ENCODE data around the gene TMEM123.
"Not testable (repeated sequence)": the region's sequence is repeated elsewhere in the genome, so short reads cannot be mapped to it uniquely, and the experiment has no call there.

TMEM123 gene

DNA sequence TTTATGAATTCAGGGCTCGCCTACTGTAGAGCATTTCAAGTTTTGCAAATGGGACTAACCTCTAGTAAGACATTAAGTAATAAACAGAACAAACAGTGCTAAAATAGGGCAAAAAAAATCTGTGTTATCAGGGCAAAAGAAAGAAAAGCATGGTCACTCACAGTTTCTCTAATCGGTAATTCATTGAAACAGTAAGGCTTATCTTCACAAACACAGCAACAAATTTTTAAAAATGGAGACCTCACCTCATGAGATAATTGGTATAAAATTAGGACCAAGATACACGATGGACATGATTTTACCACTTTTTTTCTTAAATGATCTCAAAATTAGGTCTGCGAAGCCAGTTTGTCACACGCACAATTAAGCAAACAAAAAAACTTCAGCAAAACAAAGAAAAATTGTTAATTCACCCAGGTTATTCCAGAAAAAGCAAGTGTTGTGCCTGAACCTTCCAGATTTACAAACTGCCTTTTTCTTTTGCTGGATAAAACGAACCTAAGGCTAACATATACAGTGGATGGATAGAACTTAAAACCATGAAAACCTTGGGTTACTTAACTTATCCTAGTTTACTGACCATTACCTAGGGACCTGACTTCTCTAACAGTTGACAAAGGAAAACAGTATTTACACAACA is 1.4 kb downstream of the TMEM123 start:
- in situ Hi-C loops (cut with HindIII; ENCODE audit: low sequenced_read_pairs), result no loop called here

DNA sequence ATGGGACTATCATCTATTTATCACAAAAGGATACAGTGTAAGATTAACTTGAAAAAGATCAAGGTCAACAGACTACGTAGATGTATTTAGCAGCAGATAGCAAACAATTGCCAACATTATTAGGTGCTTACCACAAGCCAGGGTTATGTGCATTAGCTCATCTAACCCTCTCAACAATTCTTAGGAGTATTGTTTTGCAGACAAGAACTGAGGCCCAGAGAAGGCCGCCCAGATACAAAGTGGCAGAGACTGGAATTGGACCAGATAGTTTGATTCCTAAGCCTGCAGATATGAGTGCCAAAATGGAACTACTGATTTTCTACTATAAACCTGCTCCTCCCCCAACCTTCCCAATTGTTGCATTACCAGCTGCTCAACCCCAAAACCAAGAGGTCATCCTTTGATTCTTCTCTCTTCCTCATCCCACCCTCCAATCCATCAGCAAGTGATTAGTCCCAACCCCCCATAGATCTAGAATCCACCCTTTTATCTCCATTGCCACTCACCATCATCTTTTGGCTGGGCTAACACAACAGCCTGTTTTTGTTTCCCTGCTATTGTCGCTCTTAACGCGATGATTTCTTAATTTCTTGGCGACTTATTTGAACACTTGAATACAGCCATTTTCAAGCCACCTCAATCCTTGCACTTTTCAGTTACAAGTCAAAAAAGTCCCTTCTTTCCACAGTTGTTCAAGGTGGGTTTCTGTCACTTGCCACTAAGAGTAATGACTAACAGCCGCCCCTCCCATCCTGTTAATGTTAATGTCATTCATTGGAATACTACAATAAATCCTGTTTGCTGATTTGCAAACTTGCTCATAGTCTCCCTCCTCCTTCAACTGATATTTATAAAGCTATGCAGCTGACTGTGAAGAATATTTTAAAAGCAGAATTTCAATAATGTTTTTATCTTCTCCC is 2.7 kb downstream of the TMEM123 start:
- in situ Hi-C loops (cut with HindIII; ENCODE audit: low sequenced_read_pairs), result no loop called here

DNA sequence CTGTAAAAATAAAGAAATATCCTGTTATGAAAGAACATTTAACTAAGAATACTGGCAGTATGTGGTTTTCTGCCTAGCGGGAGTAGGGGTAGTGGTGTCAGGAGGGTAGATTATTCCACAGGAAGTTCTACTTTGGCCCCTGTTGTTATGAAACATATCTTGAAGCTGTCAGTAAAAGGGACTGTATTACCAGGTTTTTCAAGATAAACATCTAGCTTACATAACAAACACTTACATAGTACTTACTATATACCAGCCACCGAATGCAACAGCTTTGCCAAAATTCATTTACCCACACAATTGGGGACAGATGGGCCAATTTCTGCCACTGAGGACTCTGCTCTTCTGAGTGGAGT is 3.7 kb downstream of the TMEM123 start:
- in situ Hi-C loops (cut with HindIII; ENCODE audit: low sequenced_read_pairs), result no loop called here

DNA sequence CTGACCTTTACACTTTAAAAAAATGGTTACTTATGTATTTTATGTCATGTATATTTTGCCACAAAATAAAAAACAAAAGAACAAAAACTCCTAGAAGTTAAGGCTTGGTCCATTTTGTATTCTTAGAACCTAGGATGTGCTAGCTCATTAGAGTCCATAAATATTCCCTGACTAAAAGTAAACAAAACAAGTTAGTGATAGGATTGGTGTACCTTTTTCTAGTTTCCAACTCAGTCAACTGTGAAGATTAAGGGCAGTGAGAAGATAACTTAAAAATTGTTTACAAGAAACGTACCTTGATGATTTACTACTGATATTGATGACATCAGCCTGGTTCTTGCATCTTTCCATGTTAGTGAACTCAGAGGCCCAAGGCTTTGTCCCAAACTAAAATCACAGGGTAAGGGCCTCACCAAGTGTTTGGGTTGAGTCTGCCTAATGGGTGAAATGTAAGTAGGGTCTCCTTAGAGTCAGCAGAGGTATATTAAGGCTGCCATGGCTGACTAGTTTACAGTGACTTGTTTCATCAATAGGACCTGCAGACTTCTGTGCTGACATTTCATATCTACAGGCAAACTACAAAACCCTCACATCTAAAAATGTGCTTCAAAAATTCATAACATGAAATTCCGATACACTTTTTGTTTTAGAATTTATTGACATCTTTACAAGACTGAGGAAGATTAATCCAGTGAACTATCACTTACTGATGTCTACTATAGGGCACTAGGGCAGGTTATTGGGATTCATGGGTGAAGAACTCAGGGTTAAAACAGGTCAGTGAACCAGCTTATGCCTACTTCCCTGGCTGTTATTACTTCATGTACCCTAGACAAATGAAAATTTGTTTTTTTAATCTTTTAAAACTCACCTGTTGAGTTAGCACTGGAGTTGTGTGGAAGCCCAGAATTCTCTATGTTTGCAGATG is 4.4 kb downstream of the TMEM123 start:
- in situ Hi-C loops (cut with HindIII; ENCODE audit: low sequenced_read_pairs), result no loop called here

DNA sequence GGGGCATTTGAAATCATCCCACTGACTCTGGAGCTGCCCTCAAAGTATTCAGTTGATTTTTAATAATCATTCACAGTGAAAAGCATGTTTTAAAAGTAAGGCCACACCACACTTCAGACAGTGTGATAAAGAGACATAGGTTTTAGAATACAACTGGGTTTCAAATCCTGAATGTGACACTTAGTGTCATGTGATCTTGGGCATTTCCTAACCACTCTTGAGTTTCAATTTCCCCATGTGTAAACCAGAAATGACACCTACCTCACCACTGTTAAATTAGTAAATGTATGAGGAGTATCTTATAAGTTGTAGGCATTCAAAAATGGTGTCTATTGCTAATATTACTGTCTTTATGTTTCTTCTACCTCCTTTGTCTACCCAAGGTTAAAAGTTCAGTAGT is 5.4 kb downstream of the TMEM123 start:
- in situ Hi-C loops (cut with HindIII; ENCODE audit: low sequenced_read_pairs), result no loop called here

DNA sequence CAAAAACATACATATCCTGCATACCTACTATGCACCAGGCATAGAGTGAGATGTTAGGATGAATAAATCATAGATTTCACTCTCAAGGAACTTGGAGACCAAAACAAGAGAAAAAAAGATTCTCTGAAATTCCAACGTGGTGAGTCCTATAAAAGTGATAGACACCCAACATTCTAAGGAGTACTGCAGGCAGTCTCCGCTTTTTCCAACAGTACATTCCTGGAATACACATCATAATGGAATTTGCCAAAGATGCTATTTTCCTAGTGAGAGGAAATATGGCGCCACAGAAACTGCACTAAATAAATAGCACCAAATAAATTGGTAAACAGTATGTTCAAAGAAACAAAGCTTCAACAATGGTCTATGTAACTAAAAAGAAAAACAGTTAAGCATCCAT is 6.0 kb downstream of the TMEM123 start:
- in situ Hi-C loops (cut with HindIII; ENCODE audit: low sequenced_read_pairs), result no loop called here

DNA sequence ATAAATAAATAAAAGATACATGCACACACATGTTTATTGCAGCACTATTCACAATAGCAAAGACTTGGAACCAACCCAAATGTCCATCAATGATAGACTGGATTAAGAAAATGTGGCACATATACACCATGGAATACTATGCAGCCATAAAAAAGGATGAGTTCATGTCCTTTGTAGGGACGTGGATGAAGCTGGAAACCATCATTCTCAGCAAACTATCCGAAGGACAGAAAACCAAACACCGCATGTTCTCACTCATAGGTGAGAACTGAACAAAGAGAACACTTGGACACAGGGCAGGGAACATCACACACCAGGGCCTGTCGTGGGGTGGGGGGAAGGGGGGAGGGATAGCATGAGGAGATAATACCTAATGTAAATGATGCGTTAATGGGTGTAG is 7.9 kb downstream of the TMEM123 start:
- in situ Hi-C loops (cut with HindIII; ENCODE audit: low sequenced_read_pairs), result not testable (repeated sequence)

DNA sequence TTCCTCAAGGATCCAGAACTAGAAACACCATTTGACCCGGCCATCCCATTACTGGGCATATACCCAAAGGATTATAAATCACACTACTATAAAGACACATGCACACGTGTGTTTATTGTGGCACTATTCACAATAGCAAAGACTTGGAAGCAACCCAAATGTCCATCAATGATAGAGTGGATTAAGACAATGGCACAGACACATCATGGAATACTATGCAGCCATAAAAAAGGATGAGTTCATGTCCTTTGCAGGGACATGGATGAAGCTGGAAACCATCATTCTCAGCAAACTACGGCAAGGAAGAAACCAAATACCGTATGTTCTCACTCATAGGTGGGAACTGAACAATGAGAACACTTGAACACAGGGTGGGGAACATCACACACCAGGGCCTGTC is 8.4 kb downstream of the TMEM123 start:
- in situ Hi-C loops (cut with HindIII; ENCODE audit: low sequenced_read_pairs), result not testable (repeated sequence)

DNA sequence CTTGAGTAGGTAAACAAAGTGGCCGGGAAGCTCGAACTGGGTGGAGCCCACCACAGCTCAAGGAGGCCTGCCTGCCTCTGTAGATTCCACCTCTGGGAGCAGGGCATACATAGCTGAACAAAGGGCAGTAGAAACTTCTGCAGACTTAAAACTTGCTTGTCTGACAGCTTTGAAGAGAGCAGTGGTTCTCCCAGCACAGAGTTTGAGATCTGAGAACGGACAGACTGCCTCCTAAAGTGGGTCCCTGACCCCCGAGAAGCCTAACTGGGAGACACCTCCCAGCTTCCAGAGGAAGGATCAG is 13.6 kb downstream of the TMEM123 start:
- in situ Hi-C loops (cut with HindIII; ENCODE audit: low sequenced_read_pairs), result not testable (repeated sequence)

DNA sequence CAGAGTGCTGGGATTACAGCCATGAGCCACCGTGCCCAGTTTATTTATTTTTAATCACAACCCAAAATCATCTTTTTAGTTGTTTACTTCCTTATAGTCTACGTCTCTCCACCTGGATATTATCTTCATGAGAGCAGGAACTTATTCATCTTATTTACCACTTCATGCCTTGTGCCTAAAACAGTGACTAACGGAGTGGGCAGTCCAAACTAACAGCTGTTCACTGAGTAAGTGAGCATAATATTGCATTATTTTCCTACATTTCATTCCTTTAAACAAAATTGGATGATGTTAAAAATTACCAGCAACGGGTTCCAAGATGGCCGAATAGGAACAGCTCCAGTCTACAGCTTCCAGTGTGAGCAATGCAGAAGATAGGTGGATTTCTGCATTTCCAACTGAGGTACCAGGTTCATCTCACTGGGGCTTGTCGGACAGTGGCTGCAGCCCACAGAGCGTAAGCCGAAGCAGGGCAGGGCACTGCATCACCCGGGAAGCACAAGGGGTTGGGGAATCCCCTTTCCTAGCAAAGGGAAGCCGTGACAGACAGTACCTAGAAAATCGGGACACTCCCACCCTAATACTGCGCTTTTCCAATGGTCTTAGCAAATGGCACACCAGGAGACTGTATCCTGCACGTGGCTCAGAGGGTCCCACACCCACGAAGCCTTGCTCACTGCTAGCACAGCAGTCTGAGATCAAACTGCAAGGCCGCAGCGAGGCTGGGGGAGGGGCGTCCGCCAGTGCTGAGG is 14.1 kb downstream of the TMEM123 start:
- in situ Hi-C loops (cut with HindIII; ENCODE audit: low sequenced_read_pairs), result no loop called here

DNA sequence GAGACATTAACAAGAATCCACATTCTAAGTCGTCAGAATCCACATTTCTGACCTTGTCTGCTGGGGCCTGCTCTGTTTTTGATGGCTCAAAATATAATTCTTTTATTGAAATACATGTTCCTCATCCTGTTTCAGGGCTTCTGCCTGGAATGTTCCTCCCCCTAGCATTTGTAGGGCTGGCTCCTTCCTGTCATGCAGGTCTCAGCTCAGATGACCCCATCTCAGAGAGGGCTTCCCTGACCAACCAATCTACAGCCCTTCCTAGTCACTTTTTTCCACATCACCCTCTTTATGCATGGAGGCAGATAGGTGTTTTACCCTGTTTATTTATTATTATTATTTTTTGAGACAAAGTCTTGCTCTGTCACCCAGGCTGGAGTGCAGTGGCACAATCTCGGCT is 14.8 kb downstream of the TMEM123 start:
- in situ Hi-C loops (cut with HindIII; ENCODE audit: low sequenced_read_pairs), result no loop called here

DNA sequence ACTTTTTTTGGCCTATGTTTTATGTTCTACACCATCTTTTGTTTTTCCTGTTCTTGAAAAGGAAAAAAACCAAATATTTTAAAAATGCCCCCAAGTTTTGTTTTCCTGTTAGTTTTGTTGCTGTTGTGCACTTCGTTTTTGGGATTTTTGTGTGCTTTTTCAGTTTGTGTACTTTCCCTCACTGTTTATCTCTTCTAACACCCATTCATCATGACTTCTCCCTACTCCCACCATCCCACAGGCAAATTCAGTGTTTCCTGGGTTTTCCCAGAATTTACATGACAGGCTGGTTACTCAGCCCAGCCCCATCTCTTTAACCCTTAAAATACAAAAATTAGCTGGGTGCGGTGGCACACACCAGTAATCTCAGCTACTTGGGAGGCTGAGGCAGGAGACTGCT is 15.6 kb downstream of the TMEM123 start:
- in situ Hi-C loops (cut with HindIII; ENCODE audit: low sequenced_read_pairs), result no loop called here

DNA sequence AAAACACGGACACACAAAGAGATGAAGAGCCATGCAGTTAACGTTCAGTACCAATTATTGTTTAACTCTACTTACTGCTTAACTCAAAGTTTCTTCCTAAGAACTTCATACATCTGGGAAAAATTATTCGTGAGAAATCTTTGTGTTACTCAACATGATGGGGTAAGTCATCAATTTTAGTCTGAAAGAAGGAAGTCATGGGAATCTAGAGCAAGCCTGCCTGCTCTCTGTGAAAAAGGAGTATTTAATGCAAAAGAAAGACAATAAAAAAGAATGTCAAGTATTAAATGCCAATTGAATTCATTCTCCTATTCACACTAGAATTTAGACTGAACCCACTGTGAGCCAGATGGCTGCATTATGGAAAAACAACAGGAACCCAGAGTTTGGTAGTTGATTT is 16.0 kb downstream of the TMEM123 start:
- in situ Hi-C loops (cut with HindIII; ENCODE audit: low sequenced_read_pairs), result no loop called here

DNA sequence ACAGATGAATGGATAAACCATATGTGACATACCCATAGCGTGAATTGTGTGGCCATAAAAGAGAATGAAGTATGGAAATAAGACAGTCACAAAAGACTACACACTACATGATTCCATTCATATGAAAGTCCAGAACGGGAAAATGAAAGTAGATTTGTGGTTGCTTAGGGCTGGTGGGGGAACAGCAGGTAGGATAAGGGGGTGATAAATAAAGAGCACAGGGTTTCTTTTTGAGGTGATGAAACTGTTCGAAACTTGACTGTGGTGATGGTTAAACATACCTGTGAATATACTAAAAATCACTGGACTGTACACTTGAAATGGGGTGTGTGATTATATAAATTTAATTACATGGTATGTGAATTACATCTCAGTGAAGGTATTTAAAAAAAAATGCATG is 16.9 kb downstream of the TMEM123 start:
- in situ Hi-C loops (cut with HindIII; ENCODE audit: low sequenced_read_pairs), result no loop called here

DNA sequence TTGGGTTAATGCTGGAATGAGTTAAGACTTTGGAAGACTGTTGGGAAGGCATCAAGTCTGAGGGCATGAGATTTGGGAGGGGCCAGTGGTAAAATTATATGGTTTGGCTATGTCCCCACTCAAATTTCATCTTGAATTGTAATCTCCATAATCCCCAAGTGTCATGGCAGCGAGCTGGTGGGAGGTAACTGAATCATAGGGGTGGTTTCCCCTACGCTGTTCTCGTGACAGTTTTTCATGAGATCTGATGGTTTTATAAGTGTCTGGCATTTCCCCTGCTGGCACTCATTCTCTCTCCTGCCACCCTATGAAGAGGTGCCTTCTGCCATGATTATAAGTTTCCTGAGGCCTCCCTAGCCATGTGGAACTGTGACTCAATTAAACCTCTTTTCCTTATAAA is 19.0 kb downstream of the TMEM123 start:
- in situ Hi-C loops (cut with HindIII; ENCODE audit: low sequenced_read_pairs), result not testable (repeated sequence)

DNA sequence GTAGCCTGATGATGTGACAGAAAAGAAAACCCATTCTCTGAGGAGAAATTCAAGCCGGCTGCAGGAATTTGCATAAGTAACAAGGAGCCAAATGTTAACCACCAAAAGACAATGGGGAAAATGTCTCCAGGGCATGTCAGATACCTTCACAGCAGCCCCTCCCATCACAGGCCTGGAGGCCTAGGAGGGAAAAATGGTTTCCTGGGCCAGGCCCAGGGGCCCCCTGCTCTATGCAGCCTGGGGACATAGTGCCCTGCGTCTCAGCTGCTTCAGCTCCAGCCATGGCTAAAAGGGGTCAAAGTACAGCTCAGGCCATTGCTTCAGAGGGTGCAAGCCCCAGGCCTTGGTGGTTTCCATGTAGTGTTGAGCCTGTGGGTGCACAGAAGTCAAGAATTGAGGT is 20.0 kb downstream of the TMEM123 start:
- in situ Hi-C loops (cut with HindIII; ENCODE audit: low sequenced_read_pairs), result not testable (repeated sequence)

DNA sequence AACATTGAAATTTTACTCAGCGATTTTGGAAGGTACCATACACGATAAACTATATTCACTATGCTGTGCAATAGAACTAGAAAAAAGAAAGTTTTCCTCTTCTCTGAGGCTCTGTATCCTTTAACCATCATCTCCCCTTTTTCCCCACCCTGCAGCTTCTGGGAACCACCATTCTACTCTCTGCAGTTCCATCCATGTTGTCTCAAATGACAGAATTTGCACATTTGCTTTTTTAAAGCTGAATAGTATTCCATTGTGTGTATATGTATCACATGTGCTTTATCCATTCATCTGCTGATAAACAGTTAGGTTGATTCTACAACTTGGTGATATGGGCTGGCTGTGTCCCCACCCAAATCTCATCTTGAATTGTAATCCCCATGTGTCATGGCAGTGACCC is 21.2 kb downstream of the TMEM123 start:
- in situ Hi-C loops (cut with HindIII; ENCODE audit: low sequenced_read_pairs), result no loop called here

DNA sequence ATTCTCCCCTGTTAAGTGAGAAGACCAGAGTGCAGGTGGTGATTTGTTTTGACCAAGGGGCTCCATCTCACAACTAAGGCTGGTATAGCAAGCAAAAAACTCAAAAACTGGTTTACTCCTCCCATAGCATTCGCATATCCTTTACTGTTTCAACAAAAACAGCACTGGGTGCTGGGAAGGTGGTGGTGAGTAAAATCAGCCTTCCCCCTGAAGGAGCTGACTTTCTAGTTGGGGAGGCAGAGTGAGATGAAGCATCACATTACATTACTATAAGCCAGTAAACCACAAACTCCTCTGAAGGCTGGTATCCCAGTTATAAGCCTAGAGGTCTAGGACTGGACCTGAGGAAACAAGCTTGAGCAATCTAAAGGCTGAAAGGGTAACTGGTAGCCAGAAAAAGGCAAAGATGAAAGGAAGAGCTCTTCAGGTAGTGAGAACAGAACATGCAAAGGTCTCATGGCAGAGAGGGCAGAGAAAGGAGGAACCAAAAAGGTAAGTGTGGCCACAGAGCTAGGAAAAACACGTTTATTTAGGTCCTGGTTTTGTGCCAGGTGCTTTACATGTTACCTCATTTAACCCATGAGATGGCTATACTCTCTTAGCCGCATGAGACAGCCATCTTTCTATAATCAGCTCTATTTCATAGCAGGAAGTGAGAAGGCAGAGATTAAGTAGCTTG is 22.3 kb downstream of the TMEM123 start:
- in situ Hi-C loops (cut with HindIII; ENCODE audit: low sequenced_read_pairs), result no loop called here

DNA sequence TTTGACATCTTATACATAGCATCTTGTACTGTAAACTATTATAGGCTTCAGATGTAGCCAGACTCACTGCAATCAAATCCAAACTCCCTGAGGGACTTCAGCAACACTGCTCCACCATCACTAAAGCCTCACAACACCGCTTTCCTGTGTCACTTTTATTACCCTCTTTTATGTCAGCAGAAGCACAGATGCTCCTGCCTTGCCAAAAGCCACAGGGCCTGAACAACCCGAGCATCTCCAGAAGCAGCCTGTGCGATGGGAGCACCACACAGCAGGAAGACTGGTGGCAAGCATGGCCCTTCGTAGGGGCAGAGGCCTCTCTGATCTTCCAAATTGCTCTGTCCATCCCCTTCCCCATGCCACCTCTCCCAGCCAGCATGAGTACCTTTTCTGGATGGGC is 22.9 kb downstream of the TMEM123 start:
- in situ Hi-C loops (cut with HindIII; ENCODE audit: low sequenced_read_pairs), result no loop called here

DNA sequence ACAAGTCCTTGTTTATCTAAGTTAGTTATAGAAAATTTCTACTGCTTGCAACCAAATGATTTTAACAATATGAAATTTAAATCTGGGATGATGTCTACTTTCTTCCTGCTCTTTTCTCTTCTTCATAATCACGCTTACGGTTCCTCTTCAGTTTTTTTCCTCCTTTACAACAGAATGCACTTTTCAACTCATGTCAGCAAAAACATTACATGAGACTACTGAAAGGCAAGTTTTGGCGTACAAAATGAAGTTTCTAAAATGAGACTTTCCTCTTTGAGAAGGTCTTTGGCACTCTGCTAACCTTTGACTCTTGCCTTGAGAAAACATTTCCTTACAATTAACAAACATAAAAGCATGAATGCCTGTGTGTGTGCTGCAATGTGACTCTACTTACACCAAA is 23.3 kb downstream of the TMEM123 start:
- in situ Hi-C loops (cut with HindIII; ENCODE audit: low sequenced_read_pairs), result no loop called here
